Left renal pelvis (tissue), 4 donors: ENCODE results near the gene ARL16. TPM values are rescaled to one million over a fixed set of nuclear protein-coding genes. Genes with fewer than 3 reads are reported as not detected.
A peak's percentile ranks its signal among the peaks of the same experiment; 100 is the strongest.

Experiments
- DNase-seq, 4 donors: peaks; one replicate each; pipeline ENCODE4 v3.0.0-alpha.2; 2013; ENCODE audit warnings: low read depth in 4 of 4, low spot score in 3 of 4
- polyA plus RNA-seq, 4 donors: library from polyadenylated mRNA; unstranded; fragments of 120-200 nt; gene quantifications; one replicate each; pipeline ENCODE4 v1.2.1, GENCODE V29; 2013; ENCODE audit not compliant: insufficient read length in 4 of 4

The ARL16 gene
- polyA plus RNA-seq, 4 donors = 34.7 to 52.6 (median 43.6) TPM

GRCh38 chr17:81648013-81648706, 35.4 kb downstream of the ARL16 start:
- no peak for DNase-seq

- DNase-seq = no peak
These were observed 36.0 kb downstream of the ARL16 start for GRCh38 chr17:81647640-81648012.

- no peak for DNase-seq
These were observed 36.6 kb downstream of the ARL16 start for GRCh38 chr17:81646869-81647600.

- DNase-seq = no peak
These were observed 38.3 kb downstream of the ARL16 start for GRCh38 chr17:81644976-81645952.

DNA sequence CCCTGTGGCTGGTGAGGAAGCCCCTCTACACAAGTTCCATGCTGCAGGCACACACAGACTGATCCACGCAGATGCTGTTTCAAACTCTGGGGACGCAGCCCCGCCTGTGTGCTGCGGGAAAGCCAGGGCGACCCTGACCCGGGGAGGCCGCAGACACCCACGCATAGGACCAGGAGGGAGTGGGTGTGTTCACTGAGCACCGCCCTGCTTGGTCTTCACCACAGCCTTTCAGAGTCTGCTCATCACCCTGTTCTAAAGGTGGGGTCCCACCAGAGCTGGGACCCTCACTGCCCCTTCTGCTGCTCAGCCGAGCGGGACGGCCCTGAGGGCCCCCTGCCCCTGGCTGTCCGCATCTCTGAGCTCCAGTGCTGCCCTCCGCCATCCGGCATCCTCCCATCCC, 39.1 kb downstream of the ARL16 start:
- DNase-seq = no peak

GRCh38 chr17:81641825-81642489, 41.6 kb downstream of the ARL16 start:
- no peak for DNase-seq

GRCh38 chr17:81640011-81640410, 43.6 kb downstream of the ARL16 start:
- DNase-seq = no peak

GRCh38 chr17:81638683-81639082, 44.9 kb downstream of the ARL16 start:
- DNase-seq = no peak

- DNase-seq = peak; percentile 63 to 75 (median 73)
These were observed 46.9 kb downstream of the ARL16 start, which contains the start of the genes NPLOC4 and TSPAN10 for GRCh38 chr17:81636505-81637288. TSS of gene NPLOC4 (minus strand) at chr17:81637112. CDS start at chr17:81636930, 182 bp downstream. TSS of gene TSPAN10 (plus strand) at chr17:81637196. CDS start at chr17:81642413, 5,217 bp downstream.

DNA sequence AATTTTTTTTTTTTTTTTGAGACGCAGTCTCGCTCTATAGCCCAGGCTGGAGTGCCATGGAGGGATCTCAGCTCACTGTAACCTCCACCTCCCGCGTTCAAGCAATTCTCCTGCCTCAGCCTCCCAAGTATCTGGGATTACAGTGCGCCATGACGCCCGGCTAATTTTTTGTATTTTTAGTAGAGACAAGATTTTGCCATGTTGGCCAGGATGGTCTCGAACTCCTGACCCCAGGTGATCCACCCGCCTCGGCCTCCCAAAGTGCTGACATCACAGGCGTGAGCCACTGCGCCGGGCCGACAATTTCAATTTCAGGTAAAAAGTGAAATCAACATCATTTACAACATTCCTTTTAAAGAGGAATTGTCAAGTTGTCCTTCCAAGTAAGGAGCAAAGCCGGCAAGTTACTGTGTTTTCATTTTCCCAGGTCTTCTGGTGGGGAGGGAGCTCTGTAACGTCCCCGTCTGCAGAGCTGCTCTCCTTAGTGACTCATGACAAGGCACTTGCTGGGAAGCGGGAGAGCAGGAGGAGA, 47.6 kb downstream of the ARL16 start:
- DNase-seq = no peak

- no peak for DNase-seq
These were observed 48.2 kb downstream of the ARL16 start for GRCh38 chr17:81635431-81635830.

DNA sequence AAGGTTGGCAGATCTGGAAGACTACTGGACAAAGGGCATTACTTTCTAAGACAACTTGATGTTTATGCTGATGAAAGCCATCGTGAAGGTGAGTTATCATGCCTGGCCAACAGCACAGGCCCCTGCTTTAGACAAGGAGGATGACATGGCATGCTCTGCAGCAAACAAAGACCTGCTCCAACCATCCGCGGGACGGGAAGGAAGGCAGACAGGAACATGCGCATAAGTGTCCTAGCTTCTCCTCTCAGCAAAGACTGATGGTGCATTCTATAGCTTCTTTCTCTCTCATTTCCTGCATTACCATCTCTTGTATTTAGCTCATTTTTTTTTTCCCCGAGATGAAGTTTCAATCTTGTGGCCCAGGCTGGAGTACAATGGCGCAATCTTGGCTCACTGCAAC, 52.1 kb downstream of the ARL16 start:
- DNase-seq = no peak

Other genes starting within 250 kb of the ARL16 start
- gene ACTG1, start 171.0 kb downstream of the ARL16 start, polyA plus RNA-seq = 1,000 to 10,000 TPM; 2,973 to 3,218 (median 3,183) TPM
- 1 to 10 TPM; 1.2 to 2.5 (median 1.7) TPM for gene FSCN2, start 155.4 kb downstream of the ARL16 start, polyA plus RNA-seq
- 10 to 100 TPM; 19.0 to 37.2 (median 24.3) TPM for gene FAAP100, start 131.4 kb downstream of the ARL16 start, polyA plus RNA-seq
- 10 to 100 TPM; 45.0 to 70.0 (median 57.1) TPM for gene NPLOC4, start 46.7 kb downstream of the ARL16 start, polyA plus RNA-seq
- gene TSPAN10, start 46.6 kb downstream of the ARL16 start, polyA plus RNA-seq = 1 to 10 TPM; 2.0 to 6.9 (median 2.2) TPM
- 10 to 100 TPM in 3 of 4 donors, 1 to 10 TPM in 1; 6.2 to 15.0 (median 13.1) TPM for gene PDE6G, start 27.3 kb downstream of the ARL16 start, polyA plus RNA-seq
- gene OXLD1, start 17.2 kb downstream of the ARL16 start, polyA plus RNA-seq = 10 to 100 TPM in 3 of 4 donors, 1 to 10 TPM in 1; 9.6 to 21.6 (median 12.3) TPM
- 10 to 100 TPM in 3 of 4 donors, 1 to 10 TPM in 1; 9.6 to 18.5 (median 14.0) TPM for gene CCDC137, start 17.1 kb downstream of the ARL16 start, polyA plus RNA-seq
- 100 to 1,000 TPM in 1 of 4 donors, 10 to 100 TPM in 3; 88.9 to 110 (median 96.0) TPM for gene HGS, start 214 bp upstream of the ARL16 start, polyA plus RNA-seq
- gene MRPL12, start 19.6 kb upstream of the ARL16 start, polyA plus RNA-seq = 10 to 100 TPM; 26.8 to 53.8 (median 41.6) TPM
- gene SLC25A10, start 28.5 kb upstream of the ARL16 start, polyA plus RNA-seq = 10 to 100 TPM in 3 of 4 donors, 1 to 10 TPM in 1; 7.1 to 20.5 (median 12.5) TPM
- 10 to 100 TPM in 2 of 4 donors, 1 to 10 TPM in 2; 1.2 to 18.6 (median 9.1) TPM for gene GCGR, start 120.4 kb upstream of the ARL16 start, polyA plus RNA-seq
- gene MCRIP1, start 149.5 kb upstream of the ARL16 start, polyA plus RNA-seq = 100 to 1,000 TPM in 1 of 4 donors, 10 to 100 TPM in 3; 76.5 to 114 (median 90.4) TPM
- under 1 TPM in 3 of 4 donors, not detected in 1; 0.14 to 0.58 (median 0.26) TPM for gene PPP1R27, start 151.3 kb upstream of the ARL16 start, polyA plus RNA-seq
- gene P4HB, start 176.7 kb upstream of the ARL16 start, polyA plus RNA-seq = 100 to 1,000 TPM; 409 to 482 (median 447) TPM
- gene ARHGDIA, start 187.5 kb upstream of the ARL16 start, polyA plus RNA-seq = 100 to 1,000 TPM; 165 to 238 (median 183) TPM
- 10 to 100 TPM; 66.2 to 85.2 (median 73.7) TPM for gene ALYREF, start 207.8 kb upstream of the ARL16 start, polyA plus RNA-seq
- 100 to 1,000 TPM in 1 of 4 donors, 10 to 100 TPM in 3; 69.4 to 105 (median 73.2) TPM for gene ANAPC11, start 207.9 kb upstream of the ARL16 start, polyA plus RNA-seq
- 1 to 10 TPM in 1 of 4 donors, under 1 TPM in 3; 0.33 to 1.4 (median 0.50) TPM for gene NPB, start 218.4 kb upstream of the ARL16 start, polyA plus RNA-seq
- 10 to 100 TPM; 13.4 to 47.8 (median 41.3) TPM for gene PCYT2, start 227.6 kb upstream of the ARL16 start, polyA plus RNA-seq
- gene SIRT7, start 234.4 kb upstream of the ARL16 start, polyA plus RNA-seq = 10 to 100 TPM in 3 of 4 donors, 1 to 10 TPM in 1; 7.7 to 22.0 (median 11.1) TPM
- gene MAFG, start 243.9 kb upstream of the ARL16 start, polyA plus RNA-seq = 10 to 100 TPM in 3 of 4 donors, 1 to 10 TPM in 1; 9.6 to 14.8 (median 12.0) TPM